DOHH2 (cell line): ENCODE data around the gene ZMIZ1.

Experiments used
- CTCF ChIP-seq: fragments of 200-600 bp; sonication (generic); IDR thresholded peaks from one replicate; pipeline ENCODE4 v1.5.1; 2014; ENCODE audit warnings: antibody characterized with exemption, mild to moderate bottlenecking, low read depth, low read length; ENCODE audit not compliant: poor library complexity, severe bottlenecking
- EZH2phosphoT487 ChIP-seq: fragments of 200-600 bp; sonication (generic); IDR thresholded peaks from 2 replicates; pipeline ENCODE4 v1.6.1; 2017; ENCODE audit warnings: borderline replicate concordance, mild to moderate bottlenecking, antibody characterized with exemption, low read length, moderate library complexity, mixed read lengths

- TF ChIP-seq CTCF (peak; percentile 81), EZH2phosphoT487 (no peak)
Measured at GRCh38 chr10:79347226-79347893, 278.6 kb downstream of the ZMIZ1 start, which contains the start of gene PPIF.
